Endodermal cell (in vitro differentiated cells): Measurements from ENCODE around the gene KISS1R. TPM values are rescaled to one million over a fixed set of nuclear protein-coding genes. Genes with fewer than 3 reads are reported as not detected.

Experiments
- DNase-seq: peaks from one replicate; pipeline ENCODE4 v3.0.0-alpha.2; 2017
- H3K27ac ChIP-seq: 2 replicates; pipeline ENCODE4 v1.5.1; 2013; ENCODE audit warnings: mild to moderate bottlenecking, low read depth, low read length, moderate library complexity
- H3K27me3 ChIP-seq: 2 replicates; pipeline ENCODE4 v1.6.1; 2013; ENCODE audit warnings: mild to moderate bottlenecking, low read length, moderate library complexity; ENCODE audit not compliant: insufficient read depth, control insufficient read depth, poor library complexity, severe bottlenecking
- H3K36me3 ChIP-seq: 2 replicates; pipeline ENCODE4 v1.7.0; 2013; ENCODE audit warnings: mild to moderate bottlenecking, low read length, moderate library complexity; ENCODE audit not compliant: control insufficient read depth, insufficient read depth
- H3K4me1 ChIP-seq: one replicate; pipeline ENCODE4 v1.7.0; 2013; ENCODE audit warnings: low read length; ENCODE audit not compliant: control insufficient read depth, insufficient read depth
- H3K4me3 ChIP-seq: 2 replicates; pipeline ENCODE4 v1.5.1; 2013; ENCODE audit warnings: mild to moderate bottlenecking, low read length, moderate library complexity
- H3K9ac ChIP-seq: 2 replicates; pipeline ENCODE4 v1.6.1; 2013; ENCODE audit warnings: mild to moderate bottlenecking, low read length, moderate library complexity; ENCODE audit not compliant: poor library complexity, severe bottlenecking; ENCODE audit errors: extremely low read depth
- H3K9me3 ChIP-seq: 2 replicates; pipeline ENCODE4 v1.6.1; 2013; ENCODE audit warnings: mild to moderate bottlenecking, low read length, moderate library complexity; ENCODE audit not compliant: control insufficient read depth
- H3K27ac Mint-ChIP-seq: 2 replicates; pipeline ENCODE4 v1.8.0; 2020; ENCODE audit warnings: mixed read lengths
- H3K27me3 Mint-ChIP-seq: 2 replicates; pipeline ENCODE4 v1.8.0; 2021; ENCODE audit warnings: mild to moderate bottlenecking, mixed read lengths; ENCODE audit not compliant: insufficient read depth
- H3K36me3 Mint-ChIP-seq: 2 replicates; pipeline ENCODE4 v1.8.0; 2020; ENCODE audit warnings: low read depth, mixed read lengths
- H3K4me1 Mint-ChIP-seq: 2 replicates; pipeline ENCODE4 v1.8.0; 2020; ENCODE audit warnings: mixed read lengths
- H3K4me3 Mint-ChIP-seq: 2 replicates; pipeline ENCODE4 v1.8.0; 2020; ENCODE audit warnings: mild to moderate bottlenecking, moderate library complexity, mixed read lengths
- H3K9me3 Mint-ChIP-seq: 2 replicates; pipeline ENCODE4 v1.8.0; 2020; ENCODE audit warnings: mild to moderate bottlenecking, mixed read lengths
- CTCF ChIP-seq: fragments of 200-600 bp; sonication (generic); conservative IDR thresholded peaks from 2 replicates; pipeline ENCODE4 v1.5.0; 2021; ENCODE audit warnings: antibody characterized with exemption, mild to moderate bottlenecking
- WGBS, 2 experiments: methylation state at CpG; one replicate each; pipeline versions ENCODE4 v1.1.5 to v1.1.7; 2013; ENCODE audit warnings: missing lambda C conversion rate in 2 of 2, mixed read lengths in 1 of 2; ENCODE audit not compliant: insufficient coverage in 1 of 2, insufficient read length in 1 of 2; 5-methylcytosine and 5-hydroxymethylcytosine counted together
- total RNA-seq, 2 donors: library from RNA; stranded (reverse); fragmentation: NEBNext Ultra II Directional in 1 of 2; extraction: Animal tissue kit (Norgen Biotek cat#: 25700) in 1 of 2; gene quantifications; 2 replicates in 1 of 2; 3 replicates in 1 of 2; pipeline ENCODE4 v1.2.1, GENCODE V29; 2021

KISS1R gene
- total RNA-seq, 2 donors from 2014 or later: 0.73 TPM; not detected in 1

GRCh38 chr19:964116-964520, 47.0 kb downstream of the KISS1R start:
- no peak for DNase-seq
- Histone ChIP-seq H3K4me3 (no peak overlapping the region), H3K9me3 (peaks cover 25% of the 10 kb centered on the region), H3K9ac (no peak overlapping the region), H3K4me1 (no peaks in the 10 kb centered on the region), H3K36me3 (peaks cover 75% of the 10 kb centered on the region), H3K27ac (no peak overlapping the region), H3K27me3 (no peaks in the 10 kb centered on the region)
- Mint-ChIP-seq H3K36me3 (peaks cover 83% of the 10 kb centered on the region), H3K9me3 (peaks cover 19% of the 10 kb centered on the region), H3K4me3 (no peak overlapping the region), H3K4me1 (no peaks in the 10 kb centered on the region), H3K27me3 (no peaks in the 10 kb centered on the region), H3K27ac (no peak overlapping the region)
- WGBS, 2 experiments: 95 to 96% methylated on average over 6 to 16 of the region's 16 CpGs
- no peak for TF ChIP-seq CTCF

GRCh38 chr19:964761-965694, 47.9 kb downstream of the KISS1R start:
- peaks cover 80% of the 10 kb centered on the region for H3K36me3 Mint-ChIP-seq
- peaks cover 26% of the 10 kb centered on the region for H3K9me3 ChIP-seq
- 96% methylated on average over 15 to 19 of the region's 19 CpGs for WGBS, 2 experiments
- no peak overlapping the region for H3K27ac Mint-ChIP-seq
- DNase-seq: no peak
- no peak overlapping the region for H3K4me3 ChIP-seq
- H3K9ac ChIP-seq: no peak overlapping the region
- no peaks in the 10 kb centered on the region for H3K4me1 ChIP-seq
- H3K4me3 Mint-ChIP-seq: no peak overlapping the region
- H3K27ac ChIP-seq: no peak overlapping the region
- H3K9me3 Mint-ChIP-seq: peaks cover 22% of the 10 kb centered on the region
- peaks cover 70% of the 10 kb centered on the region for H3K36me3 ChIP-seq
- no peak for TF ChIP-seq CTCF
- no peaks in the 10 kb centered on the region for H3K27me3 ChIP-seq
- H3K4me1 Mint-ChIP-seq: no peaks in the 10 kb centered on the region
- no peaks in the 10 kb centered on the region for H3K27me3 Mint-ChIP-seq

- Mint-ChIP-seq H3K4me3 (no peak overlapping the region), H3K27me3 (no peaks in the 10 kb centered on the region), H3K27ac (no peak overlapping the region), H3K36me3 (peaks cover 82% of the 10 kb centered on the region), H3K4me1 (no peaks in the 10 kb centered on the region), H3K9me3 (peaks cover 29% of the 10 kb centered on the region)
- no peaks in the 10 kb centered on the region for H3K27me3 ChIP-seq
- no peak for DNase-seq
- H3K9ac ChIP-seq: no peak overlapping the region
- H3K27ac ChIP-seq: no peak overlapping the region
- H3K4me3 ChIP-seq: no peak overlapping the region
- peaks cover 35% of the 10 kb centered on the region for H3K9me3 ChIP-seq
- WGBS, 2 experiments: 91 to 94% methylated on average over 12 to 17 of the region's 17 CpGs
- no peak for TF ChIP-seq CTCF
- no peaks in the 10 kb centered on the region for H3K4me1 ChIP-seq
- H3K36me3 ChIP-seq: peaks cover 70% of the 10 kb centered on the region
These were observed 49.5 kb downstream of the KISS1R start for GRCh38 chr19:966485-967088.

Other genes with a start within 250 kb of the KISS1R start
- gene FSTL3, start 240.9 kb upstream of the KISS1R start, total RNA-seq: 10 to 100 TPM in 1 of 2 donors, 1 to 10 TPM in 1; 9.8 to 14.1 TPM
- gene PRSS57, start 221.9 kb upstream of the KISS1R start, total RNA-seq: not detected
- 10 to 100 TPM; 32.9 to 40.8 TPM for gene PALM, start 208.4 kb upstream of the KISS1R start, total RNA-seq
- under 1 TPM in 1 of 2 donors, not detected in 1; 0.11 TPM for gene MISP, start 166.2 kb upstream of the KISS1R start, total RNA-seq
- 100 to 1,000 TPM; 647 to 694 TPM for gene PTBP1, start 119.9 kb upstream of the KISS1R start, total RNA-seq
- gene PLPPR3, start 95.4 kb upstream of the KISS1R start, total RNA-seq: 100 to 1,000 TPM; 110 to 111 TPM
- gene AZU1, start 89.5 kb upstream of the KISS1R start, total RNA-seq: 1 to 10 TPM; 2.5 to 3.7 TPM
- gene PRTN3, start 76.3 kb upstream of the KISS1R start, total RNA-seq: not detected
- gene ELANE, start 65.0 kb upstream of the KISS1R start, total RNA-seq: not detected
- gene CFD, start 57.7 kb upstream of the KISS1R start, total RNA-seq: 1 to 10 TPM in 1 of 2 donors, under 1 TPM in 1; 0.38 to 1.1 TPM
- gene MED16, start 24.1 kb upstream of the KISS1R start, total RNA-seq: 10 to 100 TPM; 75.8 to 92.4 TPM
- gene RNU6-9, start 23.8 kb upstream of the KISS1R start, total RNA-seq: not detected
- gene R3HDM4, start 4.1 kb upstream of the KISS1R start, total RNA-seq: 10 to 100 TPM; 61.1 to 64.7 TPM
- 100 to 1,000 TPM; 121 to 124 TPM for gene ARID3A, start 8.7 kb downstream of the KISS1R start, total RNA-seq
- gene WDR18, start 67.0 kb downstream of the KISS1R start, total RNA-seq: 10 to 100 TPM; 68.6 to 85.6 TPM
- 1 to 10 TPM; 2.0 TPM for gene GRIN3B, start 83.1 kb downstream of the KISS1R start, total RNA-seq
- gene TMEM259, start 103.8 kb downstream of the KISS1R start, total RNA-seq: 100 to 1,000 TPM; 157 to 176 TPM
- gene RNU6-2, start 104.2 kb downstream of the KISS1R start, total RNA-seq: not detected
- 100 to 1,000 TPM; 426 to 469 TPM for gene CNN2, start 109.3 kb downstream of the KISS1R start, total RNA-seq
- gene ABCA7, start 122.8 kb downstream of the KISS1R start, total RNA-seq: 10 to 100 TPM; 67.2 to 68.7 TPM
- 10 to 100 TPM; 14.8 to 17.1 TPM for gene ARHGAP45, start 149.8 kb downstream of the KISS1R start, total RNA-seq
- gene POLR2E, start 178.0 kb downstream of the KISS1R start, total RNA-seq: 100 to 1,000 TPM; 225 to 254 TPM
- 100 to 1,000 TPM; 331 to 449 TPM for gene GPX4, start 186.7 kb downstream of the KISS1R start, total RNA-seq